DMS153 treated with DMSO at 0.1 percent for 48 hours (cell line): Measurements from ENCODE around the gene PLA2G4E.

Experiments
- DNase-seq: peaks from one replicate; lab custom pipeline; 2025; ENCODE audit not compliant: unreplicated experiment; lab: John Stamatoyannopoulos, UW

Gene PLA2G4E

DNA sequence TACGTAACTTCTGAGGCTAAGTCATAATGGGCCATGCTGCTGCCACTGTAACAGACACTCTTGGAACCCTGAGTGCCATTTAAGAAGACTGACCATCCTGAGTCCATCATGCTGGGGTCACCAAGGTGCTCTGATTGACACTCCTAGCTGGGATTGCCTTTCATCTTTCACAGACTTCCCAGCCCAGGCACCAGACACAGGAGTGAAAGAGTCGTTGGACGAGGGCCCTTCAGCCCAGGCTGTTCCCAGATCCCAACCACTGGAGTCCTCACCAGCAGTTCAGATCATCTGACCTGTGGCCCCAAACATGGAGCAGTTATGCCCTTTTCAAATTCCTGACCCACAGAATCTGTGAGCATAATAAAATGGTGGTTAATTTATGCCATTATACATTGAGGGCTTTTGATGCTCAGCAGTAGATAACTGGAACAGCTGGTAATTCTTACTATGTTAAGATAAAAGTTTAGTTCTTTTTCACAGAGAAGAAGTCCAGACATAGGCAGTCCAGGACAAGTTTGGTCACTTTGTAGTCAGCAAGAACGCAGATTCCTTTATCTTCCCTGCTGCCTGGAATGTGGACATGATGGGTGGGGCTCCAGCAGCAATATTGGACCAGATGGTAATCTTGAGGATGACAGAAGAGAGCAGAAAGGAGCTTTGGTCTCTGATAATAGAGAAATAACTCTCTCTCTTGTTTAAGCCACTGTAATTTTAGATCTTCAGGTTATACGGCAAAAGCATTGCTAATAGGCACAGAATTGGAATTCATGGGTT, 41.2 kb downstream of the PLA2G4E start:
- DNase-seq = no peak

DNA sequence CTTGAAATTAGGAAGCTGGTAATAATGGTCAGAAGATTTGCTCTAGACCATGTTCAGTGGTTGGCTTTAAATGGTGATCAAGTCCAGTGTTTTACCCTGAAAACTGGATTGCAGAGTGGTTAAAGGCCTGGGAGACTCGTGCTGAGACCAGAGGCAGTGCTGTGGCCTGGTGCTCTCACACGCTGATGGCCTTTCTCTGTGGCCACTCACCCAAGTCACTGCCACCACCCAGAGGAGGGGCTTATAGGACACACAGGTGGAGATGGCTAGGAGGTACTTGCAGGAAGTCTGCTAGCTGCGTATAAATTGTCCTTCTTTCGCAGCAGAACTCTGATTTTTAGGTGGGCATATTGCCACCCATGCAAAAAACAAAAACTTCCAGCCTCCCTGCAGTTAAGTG, 42.3 kb downstream of the PLA2G4E start:
- DNase-seq = no peak

DNA sequence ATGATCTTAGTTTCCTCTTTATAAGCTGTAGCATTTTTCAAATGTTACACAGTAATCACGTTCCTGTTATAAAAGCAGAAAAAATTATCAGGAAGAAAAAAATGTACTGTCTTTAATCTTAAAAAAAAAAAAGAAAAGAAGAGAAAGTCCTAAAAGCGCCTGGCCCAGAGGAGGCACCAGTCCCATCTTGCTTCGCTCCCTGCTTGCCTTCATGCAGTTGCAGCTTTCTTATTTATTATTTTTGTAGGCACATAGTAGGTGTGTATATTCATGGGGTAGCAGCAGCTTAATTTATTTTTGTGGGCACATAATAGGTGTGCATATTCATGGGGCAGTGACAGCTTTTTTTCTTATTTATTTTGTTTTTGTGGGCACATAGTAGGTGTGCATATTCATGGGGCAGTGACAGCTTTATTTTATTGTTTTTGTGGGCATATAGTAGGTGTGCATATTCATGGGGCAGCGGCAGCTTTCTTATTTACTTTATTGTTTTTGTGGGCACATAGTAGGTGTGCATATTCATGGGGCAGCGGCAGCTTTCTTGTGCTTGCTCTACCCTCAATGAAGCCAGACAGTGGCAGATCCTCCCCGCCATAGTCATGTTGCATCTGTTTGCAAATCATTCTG, 43.0 kb downstream of the PLA2G4E start:
- DNase-seq = no peak

DNA sequence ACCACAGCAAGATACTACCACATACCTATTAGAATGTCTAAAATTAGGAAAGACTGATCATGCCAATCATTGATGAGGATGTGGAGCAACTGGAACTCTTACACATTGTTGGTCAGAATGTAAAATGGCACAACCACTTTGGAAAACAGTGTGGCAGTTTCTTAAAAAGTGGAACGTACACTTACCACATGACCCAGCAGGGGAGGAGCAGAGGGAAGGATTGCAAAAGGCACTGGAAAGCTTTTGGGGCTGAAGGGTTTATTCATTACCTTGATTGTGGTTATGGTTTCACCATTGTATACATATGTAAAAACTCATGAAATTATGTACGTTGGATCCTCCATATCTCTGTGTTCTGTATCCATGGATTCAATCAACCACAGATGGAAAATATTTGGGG, 45.2 kb downstream of the PLA2G4E start:
- DNase-seq = no peak

DNA sequence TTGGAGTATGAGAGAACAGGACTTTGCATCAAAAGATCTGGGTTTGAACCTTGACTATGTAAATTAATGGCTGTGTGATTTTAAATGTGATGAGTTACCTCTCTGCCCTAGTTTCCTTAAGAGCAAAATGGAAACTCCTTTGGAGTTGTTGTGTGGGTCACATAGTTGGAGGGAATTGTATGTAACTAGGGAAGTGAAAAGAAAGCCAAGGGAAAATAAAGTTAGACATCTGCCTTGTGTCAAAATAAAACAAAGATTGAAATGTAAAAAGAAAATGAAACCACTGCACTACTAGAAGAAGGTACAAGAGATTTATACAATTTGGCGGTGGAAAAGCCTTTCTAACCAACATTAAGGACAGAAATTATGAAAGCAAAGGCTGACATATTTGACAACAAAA, 46.8 kb downstream of the PLA2G4E start:
- no peak for DNase-seq

DNA sequence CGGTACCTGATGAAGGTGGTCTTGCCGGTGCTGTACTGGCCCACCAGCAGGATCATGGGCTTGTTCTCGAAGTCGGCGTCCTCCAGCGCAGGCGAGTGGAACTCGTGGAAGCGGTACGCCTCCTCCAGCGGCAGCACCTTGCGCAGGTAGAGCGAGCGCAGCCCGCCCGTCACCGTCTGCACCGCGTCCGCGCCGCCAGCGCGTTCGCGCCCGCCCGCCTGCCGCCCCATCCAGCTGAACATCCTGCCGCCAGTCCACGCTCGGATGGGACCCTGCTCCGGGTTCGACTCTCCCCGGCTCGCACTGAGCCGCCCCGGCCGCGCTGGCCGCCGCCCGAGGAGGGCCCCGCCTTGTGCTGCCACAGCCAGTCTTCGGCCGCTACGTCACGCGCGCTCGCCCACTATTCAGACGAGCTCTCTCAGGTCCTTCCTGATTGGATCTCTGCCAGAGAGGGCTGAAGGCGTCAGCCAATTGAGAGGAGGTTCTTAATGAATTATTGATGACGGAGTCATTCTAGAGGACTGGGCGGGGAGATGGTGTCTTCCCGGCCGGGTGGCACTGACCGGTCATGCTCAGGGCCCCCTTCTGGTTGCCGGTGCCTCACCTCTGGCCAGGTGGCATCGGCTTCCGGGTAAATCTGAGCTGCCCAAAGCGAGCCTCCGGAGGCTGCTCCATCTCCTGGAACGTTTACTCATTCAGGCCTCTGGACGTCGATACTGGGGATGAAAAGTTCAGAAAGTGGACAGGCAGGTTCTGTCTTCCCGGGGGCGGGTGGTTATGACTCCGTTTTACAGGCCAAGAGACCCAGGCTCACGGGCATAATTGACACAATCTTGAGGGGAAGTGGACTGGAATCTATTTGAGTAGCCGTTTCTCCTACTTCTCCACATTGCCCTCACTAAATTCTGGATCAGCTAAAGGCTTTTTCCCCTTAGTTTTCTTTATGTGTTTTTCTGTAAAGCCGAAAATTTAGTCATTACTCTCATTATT, 48.3 kb downstream of the PLA2G4E start, which contains the start of gene EHD4:
EHD4 (minus strand) TSS at position 305 of the 990 bp plus-strand sequence; CDS start at position 242, 63 bp downstream.
- DNase-seq = peak; percentile 65

DNA sequence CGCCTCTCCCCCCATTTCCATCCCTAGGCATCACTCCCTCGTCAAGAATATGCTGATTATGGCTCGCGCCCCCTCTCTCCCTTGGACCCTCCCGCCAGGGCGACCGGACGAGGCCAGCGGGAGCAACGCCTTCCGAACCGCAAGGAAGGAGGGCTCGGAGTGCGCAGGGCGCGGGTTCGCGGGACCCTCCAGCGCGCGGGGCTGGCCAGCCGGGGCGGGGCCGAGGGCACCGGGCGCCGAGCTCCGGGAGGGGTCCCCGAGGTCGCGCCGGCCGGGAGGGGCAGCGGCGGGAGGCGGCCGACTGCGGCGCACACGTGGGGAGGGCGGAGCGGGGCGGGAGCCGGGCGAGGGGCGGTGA, 49.0 kb downstream of the PLA2G4E start:
- DNase-seq = no peak

DNA sequence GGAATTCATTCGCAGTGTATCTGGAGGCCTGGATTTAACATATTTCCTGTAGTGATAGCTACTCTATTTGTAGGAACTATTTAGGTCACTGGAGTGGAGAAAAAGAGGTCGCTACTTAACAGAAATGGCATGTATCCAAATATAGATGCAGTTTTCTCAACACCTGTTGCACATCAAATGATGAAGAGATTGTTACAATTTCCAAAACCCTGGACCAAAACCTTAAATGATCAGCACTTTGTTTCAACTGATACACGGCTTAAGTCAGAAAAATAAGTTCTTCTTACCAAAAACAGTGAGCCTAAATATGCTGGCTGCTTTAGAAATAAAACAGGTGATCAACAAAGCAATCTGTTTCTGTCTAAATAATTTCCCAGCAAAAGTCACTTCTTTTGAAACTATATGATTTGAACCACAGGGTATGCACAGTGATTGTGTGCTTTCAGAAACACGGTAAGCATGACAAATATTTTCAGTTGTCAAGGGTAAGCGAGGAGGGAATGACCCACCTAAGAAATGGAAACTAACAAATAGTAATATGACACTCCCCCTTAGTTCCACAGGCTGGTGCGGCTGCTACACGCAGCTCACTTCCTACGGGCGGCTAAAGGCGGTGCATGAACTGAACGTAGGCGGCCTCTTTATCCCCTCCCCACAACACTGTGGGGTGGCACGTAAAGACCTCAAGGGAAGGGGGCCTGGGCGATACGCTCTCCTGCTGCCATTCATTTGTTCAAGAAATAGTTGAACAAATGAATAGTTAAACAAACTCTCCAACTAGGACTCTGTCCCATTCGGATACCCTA, 49.5 kb downstream of the PLA2G4E start:
- peak; percentile 3 for DNase-seq

DNA sequence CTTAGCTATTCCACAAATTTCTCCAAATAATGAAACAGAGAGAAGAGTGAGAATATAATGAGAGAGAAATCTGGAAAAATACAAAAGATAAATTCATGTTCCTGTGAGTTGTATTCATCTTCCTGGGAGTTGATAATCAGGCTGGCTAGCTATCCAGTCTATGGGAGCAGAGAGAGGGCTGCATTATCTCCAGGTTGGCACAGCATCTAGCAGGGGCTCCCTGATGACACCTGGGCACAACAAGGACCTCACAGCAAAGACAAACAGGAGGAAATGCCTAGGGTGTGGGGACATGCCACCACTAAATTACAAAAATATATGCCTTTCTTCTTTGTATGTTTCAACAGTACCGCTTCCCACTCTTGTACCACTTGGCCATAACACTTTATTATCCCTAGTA, 50.4 kb downstream of the PLA2G4E start:
- DNase-seq = no peak

DNA sequence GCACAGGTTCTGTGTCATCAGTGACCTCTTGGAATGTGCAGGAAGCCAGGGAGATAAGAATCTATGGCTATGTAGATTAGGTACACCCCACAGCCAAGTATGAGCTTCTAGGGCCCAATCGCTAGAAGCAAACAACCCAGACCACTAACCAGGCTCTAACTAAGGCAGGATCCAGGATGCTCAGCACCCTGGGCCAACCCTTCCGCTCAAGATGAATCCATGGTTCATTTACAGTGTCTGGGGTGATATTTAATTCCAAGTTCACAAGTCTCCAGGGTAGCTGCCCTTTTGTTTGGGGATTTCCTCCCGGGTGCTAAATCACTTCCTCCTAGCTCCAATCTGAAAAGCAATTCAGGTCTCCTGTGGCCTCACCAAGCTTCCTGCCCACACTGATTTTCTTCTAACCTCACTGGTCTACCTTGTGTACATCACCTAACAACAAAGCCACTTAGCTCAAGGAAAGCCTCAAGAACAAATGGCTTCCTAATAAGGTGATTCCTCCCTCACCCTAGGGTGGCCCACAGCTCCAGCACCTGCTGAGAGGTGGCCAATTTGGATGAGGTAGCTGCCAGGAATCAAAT, 50.9 kb downstream of the PLA2G4E start:
- DNase-seq = no peak

DNA sequence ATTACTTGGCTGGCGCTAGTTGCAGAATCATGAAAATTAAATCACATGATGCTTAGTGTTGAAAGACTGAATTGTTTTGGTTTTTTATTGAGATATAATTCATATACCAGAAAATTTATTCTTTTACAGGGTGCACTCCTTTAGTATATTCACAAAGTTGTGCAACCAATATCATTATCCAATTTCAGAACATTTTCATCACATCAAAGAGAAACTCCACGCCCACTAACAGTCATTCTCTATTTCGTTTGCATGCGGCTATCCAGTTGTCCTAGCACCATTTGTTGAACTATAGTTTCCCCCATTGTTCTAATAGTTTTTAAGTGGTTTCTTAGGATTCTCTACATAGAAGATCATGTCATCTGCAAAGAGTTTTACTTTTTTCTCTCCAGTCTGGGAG, 52.1 kb downstream of the PLA2G4E start:
- DNase-seq = no peak

DNA sequence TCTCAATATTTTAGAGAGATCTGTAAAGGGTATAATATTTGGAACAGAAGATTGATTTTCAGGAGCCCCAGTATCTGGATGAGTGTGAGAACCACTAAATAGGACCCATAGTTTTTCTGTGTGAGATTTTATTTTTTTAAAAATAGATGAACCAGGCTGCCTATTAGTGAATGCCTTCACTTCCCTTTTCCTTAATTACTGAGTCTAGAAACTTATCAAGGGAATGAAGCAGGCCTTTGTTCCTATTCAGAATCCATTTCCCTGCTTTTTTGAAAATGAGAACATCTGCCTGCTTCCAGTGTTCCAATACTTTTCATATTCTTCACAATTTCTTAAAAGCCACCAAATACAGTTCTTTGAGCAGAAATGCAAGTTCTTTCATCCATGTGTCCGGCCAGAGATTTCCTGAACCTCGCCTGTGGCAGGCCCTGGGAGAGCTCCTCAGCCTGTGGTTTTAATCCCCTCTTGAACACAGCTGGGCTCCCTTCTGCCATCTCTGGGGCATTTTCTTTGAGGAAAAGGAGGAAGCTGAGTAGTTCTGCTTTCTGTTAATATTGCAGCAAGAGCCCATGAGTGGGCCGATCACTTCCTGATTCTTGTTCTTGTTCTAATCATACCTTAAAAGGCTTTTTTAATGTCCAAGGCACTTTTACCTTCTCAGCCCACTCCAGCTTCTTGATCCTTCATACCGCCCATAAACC, 53.2 kb downstream of the PLA2G4E start:
- no peak for DNase-seq

DNA sequence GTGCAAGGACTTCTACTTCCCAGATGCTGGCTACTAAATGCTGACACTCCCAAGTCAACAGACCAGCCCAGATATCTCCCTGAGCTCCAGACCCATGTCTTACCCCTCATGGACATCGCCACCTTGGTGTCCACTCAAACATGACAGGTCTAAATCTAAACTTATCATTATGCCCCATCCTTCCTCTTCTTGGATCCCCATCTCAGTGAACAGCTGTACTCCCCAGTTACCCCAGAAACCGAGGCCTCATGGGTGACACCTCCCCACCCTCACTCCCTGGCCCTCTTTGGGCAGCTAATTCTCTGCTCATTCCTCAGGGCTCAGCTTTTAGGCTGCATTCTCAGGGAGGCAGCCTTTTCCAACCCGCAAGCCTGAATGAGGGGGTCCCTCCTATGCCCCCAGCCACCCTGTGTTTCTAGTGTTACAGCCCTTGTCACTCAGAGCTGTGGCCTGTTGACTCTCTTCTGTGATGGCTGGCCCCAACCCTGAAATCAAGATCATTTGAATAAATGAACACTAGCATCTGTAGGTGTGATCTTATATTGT, 53.8 kb downstream of the PLA2G4E start:
- DNase-seq = no peak

DNA sequence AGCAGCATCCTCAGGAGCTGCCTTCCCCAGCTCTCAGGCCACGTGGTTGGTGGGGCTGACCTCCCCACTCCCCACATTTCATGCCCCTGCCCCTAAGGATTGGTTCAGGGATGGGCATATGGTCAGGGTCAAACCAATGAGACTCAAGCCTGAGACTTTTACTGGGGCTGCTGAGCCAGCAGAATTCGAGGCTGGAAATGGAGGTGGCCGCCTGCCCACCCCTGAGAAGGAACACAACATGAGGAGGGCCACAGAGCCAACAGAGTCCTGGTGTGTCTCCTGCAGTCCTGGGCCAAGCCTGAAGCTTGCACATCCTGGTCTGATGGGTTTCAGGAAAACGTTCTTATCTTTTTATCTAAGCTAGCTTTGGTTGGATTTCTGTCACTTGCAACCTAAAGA, 54.4 kb downstream of the PLA2G4E start:
- no peak for DNase-seq

DNA sequence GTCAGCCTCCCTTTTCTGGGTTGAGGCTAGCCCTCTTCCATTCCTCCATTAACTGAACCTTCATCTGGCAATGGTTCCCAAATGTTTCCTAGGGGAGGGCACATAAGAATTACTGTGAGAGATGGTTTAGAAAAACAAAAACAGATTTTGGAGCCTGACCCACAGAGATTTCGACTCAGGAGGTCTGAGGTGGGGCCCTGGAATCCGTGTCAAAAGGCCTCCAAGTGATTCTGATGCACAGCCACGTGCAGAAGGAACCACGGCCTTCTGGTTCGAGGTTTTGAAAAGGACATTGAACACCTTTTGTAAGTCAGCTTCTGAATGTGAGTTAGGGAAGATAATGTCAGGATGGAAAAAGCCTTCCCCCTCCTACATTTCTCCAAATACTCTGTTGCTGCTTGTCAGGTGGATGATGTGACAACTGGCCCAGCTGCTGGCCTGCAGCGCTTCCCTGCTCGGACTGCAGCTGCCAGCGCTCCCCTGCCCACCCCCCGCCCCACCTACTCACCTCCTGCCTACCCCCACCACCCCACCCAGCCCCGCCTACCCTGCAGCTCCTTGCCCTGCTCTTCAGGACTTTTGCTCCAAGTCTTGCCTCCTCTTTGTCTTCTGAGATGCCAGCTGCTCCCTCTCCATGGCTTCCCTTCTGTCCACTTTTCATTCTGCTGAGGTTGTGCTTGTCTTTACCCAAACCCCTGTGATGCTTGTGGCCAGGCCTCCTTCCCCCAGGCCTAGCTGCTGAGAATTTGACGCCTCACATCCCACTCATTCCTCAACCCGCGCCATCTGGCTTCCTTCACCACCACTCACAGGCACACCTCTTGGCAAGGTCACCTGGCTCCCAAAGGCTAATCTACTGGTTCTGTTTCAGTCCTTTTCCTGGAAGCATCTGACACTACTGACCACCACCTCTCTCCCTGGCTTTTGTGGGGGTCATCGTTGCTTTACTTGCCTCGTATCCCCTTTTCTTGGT, 55.1 kb downstream of the PLA2G4E start:
- no peak for DNase-seq

DNA sequence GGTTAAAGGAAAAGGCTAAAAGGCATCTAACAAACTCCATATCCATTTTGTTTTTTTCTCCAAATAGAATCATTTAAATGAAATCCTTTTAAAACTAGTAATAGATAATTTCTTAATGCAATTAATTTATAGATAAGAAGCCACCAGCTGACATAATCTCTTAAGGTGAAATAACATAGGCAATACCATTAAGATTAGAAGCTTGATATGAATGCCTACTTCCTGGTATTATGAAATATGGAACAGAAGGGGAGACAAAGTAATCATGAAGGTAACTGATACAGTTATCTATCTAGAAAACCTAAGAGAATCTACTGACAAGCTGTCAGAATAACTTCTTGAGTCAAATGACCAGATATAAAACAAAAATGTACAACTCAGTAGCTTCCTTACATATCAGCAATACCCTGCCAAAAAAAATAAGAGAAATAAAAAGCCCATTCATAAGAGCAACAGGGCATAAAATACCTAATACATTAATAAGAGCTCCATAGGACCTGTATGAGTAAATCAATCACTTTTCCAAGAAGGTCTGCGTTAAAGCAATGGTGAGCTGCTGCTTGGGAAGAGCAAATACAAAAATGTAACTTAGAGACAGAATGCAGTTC, 59.1 kb downstream of the PLA2G4E start:
- DNase-seq = no peak

DNA sequence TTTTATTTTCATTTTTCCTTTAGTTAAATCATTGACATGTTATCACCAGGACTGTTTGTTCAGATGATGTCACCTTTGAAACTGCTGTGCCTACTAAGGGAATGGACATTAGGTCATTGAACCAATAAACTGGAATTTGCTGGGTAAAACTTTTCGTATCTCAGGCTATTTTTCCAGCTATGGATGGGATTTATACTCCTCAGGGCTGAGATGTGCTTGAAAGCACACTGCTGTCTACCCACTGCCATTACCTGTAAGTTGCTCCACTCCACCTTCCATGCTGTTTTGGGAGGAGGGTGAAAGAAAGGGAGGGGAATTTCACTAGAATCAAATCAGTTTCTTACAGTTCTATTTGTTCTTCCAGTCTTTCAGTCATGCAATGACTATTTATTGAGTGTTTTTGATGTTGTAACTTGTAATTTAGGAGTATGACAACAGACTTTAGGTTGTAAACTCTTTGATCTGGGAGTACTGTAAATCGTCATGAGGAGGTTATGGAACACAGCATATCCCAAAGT, 59.8 kb downstream of the PLA2G4E start:
- no peak for DNase-seq

DNA sequence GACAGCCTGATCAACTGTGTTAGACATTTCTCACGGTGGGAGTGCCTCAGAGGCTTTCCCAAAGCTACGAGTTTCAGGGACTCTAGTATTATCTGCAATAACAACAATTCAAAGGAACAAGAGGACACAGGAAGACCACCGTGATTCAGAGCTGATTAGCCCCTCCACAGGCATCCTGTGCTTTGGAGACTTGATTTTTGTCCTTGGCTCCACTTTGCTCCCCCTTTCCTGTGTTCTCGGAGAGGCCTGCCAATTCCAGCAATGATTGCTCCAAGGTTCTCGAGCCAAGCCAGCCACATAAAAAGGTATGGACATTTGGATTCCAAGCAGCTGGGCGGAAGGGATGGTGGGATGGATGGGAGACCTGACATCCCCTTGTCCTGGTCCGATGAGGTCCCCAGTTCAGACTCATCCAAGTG, 62.8 kb downstream of the PLA2G4E start:
- no peak for DNase-seq
